ENCODE data around the gene PIF1.

Gene PIF1

GRCh38 chr15:64845831-64846595 is 20.6 kb upstream of the PIF1 start:
- H3K4me2 ChIP-seq (ENCODE audit: low read depth, low read length, poor library complexity, severe bottlenecking): peak overlapping the region; percentile 95
- TF ChIP-seq EZH2phosphoT487 (IDR thresholded peaks at IDR 0.05; ENCODE audit: borderline replicate concordance) (no peak), CTCF (conservative IDR thresholded peaks at IDR 0.05; ENCODE audit: low read length) (no peak)

GRCh38 chr15:64845183-64845611 is 19.8 kb upstream of the PIF1 start:
- TF ChIP-seq EZH2phosphoT487 (IDR thresholded peaks at IDR 0.05; ENCODE audit: borderline replicate concordance) (no peak), CTCF (conservative IDR thresholded peaks at IDR 0.05; ENCODE audit: low read length) (no peak)
- peaks cover 46% of the 10 kb centered on the region for H4K20me1 ChIP-seq (ENCODE audit: insufficient read depth, low read length, poor library complexity, severe bottlenecking)
- H3F3A ChIP-seq (ENCODE audit: low read depth): 0 out of 2 replicates have a peak, but pooled peaks cover 3% of the 10 kb centered on the region
- peak overlapping the region; percentile 95 for H3K9ac ChIP-seq (ENCODE audit: low read depth, low read length, poor library complexity, severe bottlenecking)
- H3K79me2 ChIP-seq (ENCODE audit: insufficient read depth, low read length): peaks cover 82% of the 10 kb centered on the region
- peak overlapping the region; percentile 95 for H3K4me2 ChIP-seq (ENCODE audit: low read depth, low read length, poor library complexity, severe bottlenecking)
- H2AFZ ChIP-seq (ENCODE audit: low read length): no peak overlapping the region
- H3K36me3 ChIP-seq (ENCODE audit: insufficient read depth, low read length): peaks cover 7% of the 10 kb centered on the region; the same call in 1 of the 2 replicates
- H3K4me1 ChIP-seq (ENCODE audit: insufficient read depth, low read length, poor library complexity, severe bottlenecking): peaks cover 70% of the 10 kb centered on the region
- no peaks in the 10 kb centered on the region for H3K9me2 ChIP-seq (replicated peaks; ENCODE audit: low read depth, low read length)
- H3K27me3 ChIP-seq (ENCODE audit: insufficient read depth, low read length, poor library complexity, severe bottlenecking): no peaks in the 10 kb centered on the region
- H3K9me3 ChIP-seq (ENCODE audit: insufficient read depth, low read depth, low read length): no peaks in the 10 kb centered on the region
- peak overlapping the region; percentile 95 for H3K4me3 ChIP-seq (ENCODE audit: low read length, poor library complexity, severe bottlenecking)

More at GRCh38 chr15:64845831-64846595, 20.6 kb upstream of the PIF1 start:
- H2AFZ ChIP-seq (ENCODE audit: low read length): no peak overlapping the region
- peaks cover 15% of the 10 kb centered on the region; the same call in 1 of the 2 replicates for H3K36me3 ChIP-seq (ENCODE audit: insufficient read depth, low read length)
- peak overlapping the region; percentile 95 for H3K9ac ChIP-seq (ENCODE audit: low read depth, low read length, poor library complexity, severe bottlenecking)
- peaks cover 62% of the 10 kb centered on the region for H3K4me1 ChIP-seq (ENCODE audit: insufficient read depth, low read length, poor library complexity, severe bottlenecking)
- no peaks in the 10 kb centered on the region for H3K9me2 ChIP-seq (replicated peaks; ENCODE audit: low read depth, low read length)
- peaks cover 46% of the 10 kb centered on the region for H4K20me1 ChIP-seq (ENCODE audit: insufficient read depth, low read length, poor library complexity, severe bottlenecking)
- 0 out of 2 replicates have a peak, but pooled peaks cover 1% of the 10 kb centered on the region for H3F3A ChIP-seq (ENCODE audit: low read depth)
- H3K4me3 ChIP-seq (ENCODE audit: low read length, poor library complexity, severe bottlenecking): peak overlapping the region; percentile 95
- H3K9me3 ChIP-seq (ENCODE audit: insufficient read depth, low read depth, low read length): no peaks in the 10 kb centered on the region
- H3K27me3 ChIP-seq (ENCODE audit: insufficient read depth, low read length, poor library complexity, severe bottlenecking): no peaks in the 10 kb centered on the region
- H3K79me2 ChIP-seq (ENCODE audit: insufficient read depth, low read length): peaks cover 84% of the 10 kb centered on the region

GRCh38 chr15:64844576-64845145 is 19.2 kb upstream of the PIF1 start:
- Histone ChIP-seq H4K20me1 (ENCODE audit: insufficient read depth, low read length, poor library complexity, severe bottlenecking) (peaks cover 46% of the 10 kb centered on the region), H3K9ac (ENCODE audit: low read depth, low read length, poor library complexity, severe bottlenecking) (peak overlapping the region; percentile 95), H3F3A (ENCODE audit: low read depth) (0 out of 2 replicates have a peak, but pooled peaks cover 3% of the 10 kb centered on the region), H3K9me3 (ENCODE audit: insufficient read depth, low read depth, low read length) (no peaks in the 10 kb centered on the region), H3K9me2 (replicated peaks; ENCODE audit: low read depth, low read length) (no peaks in the 10 kb centered on the region), H3K4me2 (ENCODE audit: low read depth, low read length, poor library complexity, severe bottlenecking) (peak overlapping the region; percentile 95), H3K4me1 (ENCODE audit: insufficient read depth, low read length, poor library complexity, severe bottlenecking) (peaks cover 70% of the 10 kb centered on the region), H3K27me3 (ENCODE audit: insufficient read depth, low read length, poor library complexity, severe bottlenecking) (no peaks in the 10 kb centered on the region), H2AFZ (ENCODE audit: low read length) (no peak overlapping the region), H3K4me3 (ENCODE audit: low read length, poor library complexity, severe bottlenecking) (peak overlapping the region; percentile 95), H3K79me2 (ENCODE audit: insufficient read depth, low read length) (peaks cover 78% of the 10 kb centered on the region), H3K36me3 (ENCODE audit: insufficient read depth, low read length) (peaks cover 6% of the 10 kb centered on the region; the same call in 1 of the 2 replicates)
- TF ChIP-seq EZH2phosphoT487 (IDR thresholded peaks at IDR 0.05; ENCODE audit: borderline replicate concordance): no peak
- TF ChIP-seq CTCF (conservative IDR thresholded peaks at IDR 0.05; ENCODE audit: low read length): no peak

Measured in Loucy (cell line).